Measurements from ENCODE around the gene PGRMC2. TPM values are rescaled to one million over a fixed set of nuclear protein-coding genes. Genes with fewer than 3 reads are reported as not detected.

The PGRMC2 gene
- total RNA-seq, 4 donors from 2014 or later, result 50.1 to 89.7 (median 74.6) TPM

Other genes with a start within 250 kb of the PGRMC2 start
- 10 to 100 TPM; 14.5 to 20.4 (median 17.2) TPM for gene LARP1B, start 226.5 kb downstream of the PGRMC2 start, total RNA-seq